GM18951 (cell line): ENCODE data around the gene IRX6.

Experiments
- POLR2A ChIP-seq: IDR thresholded peaks from 4 replicates; pipeline ENCODE4 v1.6.1; 2011; ENCODE audit warnings: mild to moderate bottlenecking; ENCODE audit not compliant: insufficient read length, insufficient read depth; ENCODE audit errors: extremely low read depth
- in situ Hi-C: fragments of 300-500 bp; cut with MboI; formaldehyde crosslinking; loops from one replicate; pipeline ENCODE4 v1.12.0; 2022; ENCODE audit warnings: low sequenced_read_pairs, mixed read lengths, inconsistent platforms; ENCODE audit not compliant: unreplicated experiment

Gene IRX6

GRCh38 chr16:55359946-55360345 is 35.9 kb downstream of the IRX6 start:
- in situ Hi-C loops, result no loop called here
- TF ChIP-seq POLR2A, result no peak

- in situ Hi-C loops, result no loop called here
- no peak for TF ChIP-seq POLR2A
These were observed 40.8 kb downstream of the IRX6 start for GRCh38 chr16:55364811-55365210.

DNA sequence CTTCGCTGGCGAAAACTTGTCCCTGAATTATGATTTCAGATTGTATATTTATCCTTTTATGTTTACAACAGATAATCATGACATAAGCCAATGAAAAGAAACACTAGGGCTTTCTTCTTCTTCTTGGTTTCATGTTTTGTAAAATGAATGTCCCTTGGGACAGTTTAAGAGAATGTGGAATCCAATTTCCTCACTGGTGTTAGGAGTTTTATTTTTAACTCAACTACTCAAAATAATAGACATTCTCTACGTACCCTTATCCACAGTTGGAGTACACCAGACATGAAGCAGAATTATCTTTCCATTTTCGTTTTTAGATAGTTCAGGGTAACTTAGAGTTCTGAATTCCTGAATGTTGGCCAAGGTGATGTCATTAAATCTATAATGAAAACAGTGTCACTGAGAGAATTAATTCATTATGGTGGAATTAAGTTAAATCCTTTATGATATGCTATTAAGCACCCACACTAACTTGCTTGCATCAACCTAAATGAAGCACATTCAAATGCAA is 43.4 kb downstream of the IRX6 start:
- no peak for TF ChIP-seq POLR2A
- in situ Hi-C loops, result no loop called here

DNA sequence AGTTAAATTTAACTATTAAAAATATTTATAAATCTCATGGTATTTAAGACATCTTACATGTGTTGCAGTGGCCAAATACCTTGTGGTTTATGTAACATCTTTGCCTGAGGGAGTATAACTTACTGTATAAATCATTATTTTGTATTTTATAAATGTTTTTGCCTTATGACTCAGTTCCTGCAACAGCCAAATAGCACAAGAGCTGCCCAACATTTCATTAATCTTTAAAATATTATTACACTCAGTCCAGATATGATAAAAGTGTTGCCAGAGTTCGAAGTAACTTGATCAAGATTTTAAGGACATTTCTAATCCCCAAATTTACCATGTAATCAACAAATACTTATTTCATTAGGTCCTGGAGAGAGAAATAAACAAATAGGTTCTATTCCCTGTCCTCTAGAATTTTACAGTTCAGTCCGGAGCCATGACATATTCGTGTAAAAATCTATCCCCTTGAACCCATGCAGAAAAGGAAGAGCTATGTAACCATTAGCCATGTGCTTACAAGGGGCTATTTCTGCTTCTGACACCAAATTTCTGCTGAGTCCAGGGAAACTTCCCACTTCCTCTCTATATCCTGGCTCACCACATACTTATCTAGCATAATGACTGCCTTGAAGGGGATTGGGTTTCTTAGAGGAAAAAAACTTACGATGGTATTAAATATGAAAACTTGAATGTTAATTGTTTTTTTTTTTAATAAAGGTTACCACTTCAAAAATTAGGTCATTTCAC is 44.0 kb downstream of the IRX6 start:
- TF ChIP-seq POLR2A, result no peak

DNA sequence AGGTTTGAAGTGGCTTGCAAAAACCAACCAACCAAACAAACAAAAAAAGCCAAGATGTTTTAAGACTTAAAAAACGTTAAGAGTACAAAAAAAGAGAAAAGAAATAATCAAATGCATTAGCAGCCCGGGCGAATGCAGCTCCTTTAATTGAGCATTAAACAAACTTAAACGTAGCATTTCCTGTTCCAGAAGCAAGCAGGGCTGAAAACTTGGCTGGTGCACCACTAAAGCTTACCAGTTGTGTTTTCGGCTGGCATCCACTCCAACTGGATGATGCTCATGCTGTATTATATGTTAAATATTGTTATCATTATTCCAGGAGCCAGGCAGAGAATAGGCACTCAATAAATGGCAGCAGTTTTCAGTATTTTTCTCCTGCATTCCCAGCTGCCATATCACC is 45.1 kb downstream of the IRX6 start:
- no peak for TF ChIP-seq POLR2A
- in situ Hi-C loops, result no loop called here

More for the DNA sequence above, 44.0 kb downstream of the IRX6 start:
- in situ Hi-C loops, result no loop called here

DNA sequence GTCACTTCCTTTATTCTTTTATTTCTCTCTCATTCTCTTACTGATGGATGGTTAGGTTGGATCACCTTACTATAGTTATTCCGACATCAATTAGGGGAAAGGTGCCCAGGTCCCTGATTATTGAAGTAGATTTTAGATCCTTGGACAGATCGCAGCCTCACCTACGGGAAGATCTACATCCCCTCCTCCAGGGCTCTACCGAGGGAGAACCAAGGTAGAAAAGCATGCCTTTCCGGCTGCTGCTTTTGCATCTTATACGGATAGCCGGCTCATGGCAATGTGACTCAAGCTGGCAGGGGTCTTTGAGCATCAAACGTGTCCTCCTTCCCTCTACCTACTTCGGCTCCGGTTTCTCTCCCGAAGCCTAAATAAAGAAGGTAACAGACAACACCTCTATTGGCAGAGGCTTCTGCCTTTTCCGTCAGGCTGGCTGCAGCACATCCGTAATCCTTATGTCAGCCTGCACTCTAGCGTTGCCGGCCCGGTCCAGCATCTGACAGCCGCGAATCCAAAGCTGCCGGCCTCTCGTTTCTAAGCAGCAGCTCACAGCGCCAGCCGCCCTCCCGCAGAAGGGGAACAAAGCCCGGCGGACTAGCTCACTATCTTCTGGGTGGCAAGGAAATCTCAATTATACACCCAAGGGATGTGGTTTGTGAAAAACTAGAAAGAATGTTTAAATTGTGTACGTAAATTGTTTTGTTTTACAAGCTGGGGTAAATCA is 46.9 kb downstream of the IRX6 start:
- TF ChIP-seq POLR2A, result no peak
- in situ Hi-C loops, result no loop called here

DNA sequence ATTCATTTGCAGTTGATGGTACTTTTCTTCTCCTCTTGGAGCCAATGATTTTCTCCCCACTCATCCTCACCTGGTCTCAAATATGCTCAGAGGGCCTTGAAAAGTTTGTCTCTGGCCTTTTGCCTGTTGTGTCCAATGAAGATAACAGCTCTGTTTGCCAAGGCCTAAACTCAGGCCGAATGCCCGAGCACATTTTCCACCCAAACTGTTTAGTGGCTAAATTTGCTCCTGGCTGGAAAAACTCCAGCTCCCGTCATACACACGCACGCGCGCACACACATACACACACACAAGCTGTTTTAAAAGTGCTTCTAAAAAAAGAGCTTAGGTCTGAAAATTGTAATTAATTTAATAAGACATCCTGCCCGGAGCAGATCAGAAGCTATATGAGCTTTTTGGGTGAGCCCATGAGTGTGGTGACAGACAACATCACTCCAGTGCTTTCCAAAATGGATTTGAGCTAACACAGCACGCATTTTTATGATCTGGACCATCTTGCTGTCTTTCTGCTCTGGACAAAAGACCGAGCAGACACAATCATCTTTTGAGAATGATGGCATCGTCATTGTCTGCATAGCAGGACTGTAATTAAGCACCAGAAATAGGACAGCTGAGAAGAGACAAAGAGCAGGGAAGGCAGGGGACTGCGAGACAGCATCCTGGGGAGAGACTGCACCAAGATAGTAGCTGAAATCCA is 48.9 kb downstream of the IRX6 start:
- in situ Hi-C loops, result no loop called here
- no peak for TF ChIP-seq POLR2A

DNA sequence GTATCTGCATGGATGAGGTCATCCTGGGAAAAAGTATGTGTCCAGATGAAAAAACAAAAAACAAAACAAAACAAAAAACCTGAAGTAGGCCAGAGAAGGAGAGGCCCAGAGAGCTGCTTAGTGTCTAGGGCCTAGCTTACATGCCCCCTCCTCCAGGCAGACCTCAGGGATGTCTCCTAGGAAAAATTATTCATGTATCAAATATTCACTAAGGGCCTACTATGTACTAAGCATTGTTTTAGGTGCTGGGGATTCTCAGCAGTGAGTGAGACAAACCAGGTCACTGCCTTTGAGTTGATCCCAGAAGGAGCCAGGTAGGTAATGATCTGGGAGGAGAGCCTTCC is 49.5 kb downstream of the IRX6 start:
- TF ChIP-seq POLR2A, result no peak
- in situ Hi-C loops, result no loop called here

DNA sequence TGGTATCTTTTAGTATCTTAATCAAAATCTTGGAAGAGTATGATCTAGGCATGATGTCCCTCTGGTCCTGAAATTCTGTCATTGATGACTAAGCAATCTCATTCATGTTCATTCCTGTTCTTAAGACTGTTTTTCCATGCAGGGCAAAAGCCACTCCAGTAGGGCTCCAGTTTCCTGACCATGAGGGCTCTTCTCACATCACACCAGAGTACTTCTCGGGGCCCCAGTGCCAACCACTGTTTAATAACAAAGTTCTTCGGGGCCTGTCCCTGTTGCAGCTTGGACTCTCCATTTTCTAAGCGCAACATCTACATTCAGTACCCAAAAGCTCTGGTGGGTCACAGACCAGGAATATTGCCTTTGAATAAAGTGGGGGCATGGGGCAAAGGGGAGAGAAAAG is 52.0 kb downstream of the IRX6 start:
- TF ChIP-seq POLR2A, result no peak
- in situ Hi-C loops, result no loop called here

DNA sequence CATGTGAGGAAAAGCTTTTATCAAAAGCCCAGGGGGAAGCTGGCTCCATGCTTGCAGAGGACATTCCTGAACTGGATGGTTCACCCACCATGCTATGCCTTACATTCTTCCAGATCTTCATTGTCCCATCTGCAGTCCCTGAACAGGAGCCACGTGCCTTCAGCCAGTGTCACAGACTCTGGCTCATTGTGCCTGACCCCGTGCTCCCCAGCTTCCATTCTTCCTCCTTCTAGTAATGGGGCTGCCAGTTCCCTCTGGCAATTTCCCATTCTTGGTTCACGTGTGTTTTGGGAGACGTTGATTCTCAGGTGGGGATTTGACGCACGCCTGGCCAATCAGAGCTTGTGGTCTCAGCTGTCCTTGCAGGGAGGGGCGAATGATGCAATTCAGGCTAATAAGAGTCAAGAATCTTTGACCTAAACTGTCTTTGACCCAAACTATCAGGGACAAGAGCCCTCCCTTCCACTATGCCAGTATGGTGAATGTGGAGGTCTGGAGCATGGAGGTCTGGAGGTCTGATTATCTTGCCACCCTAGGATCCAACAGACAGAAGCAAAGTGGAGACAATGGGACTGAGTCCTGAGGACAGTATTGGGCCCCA is 52.7 kb downstream of the IRX6 start:
- in situ Hi-C loops, result no loop called here
- no peak for TF ChIP-seq POLR2A

- in situ Hi-C loops, result no loop called here
- TF ChIP-seq POLR2A, result no peak
These were observed 53.8 kb downstream of the IRX6 start for GRCh38 chr16:55377840-55378239.

DNA sequence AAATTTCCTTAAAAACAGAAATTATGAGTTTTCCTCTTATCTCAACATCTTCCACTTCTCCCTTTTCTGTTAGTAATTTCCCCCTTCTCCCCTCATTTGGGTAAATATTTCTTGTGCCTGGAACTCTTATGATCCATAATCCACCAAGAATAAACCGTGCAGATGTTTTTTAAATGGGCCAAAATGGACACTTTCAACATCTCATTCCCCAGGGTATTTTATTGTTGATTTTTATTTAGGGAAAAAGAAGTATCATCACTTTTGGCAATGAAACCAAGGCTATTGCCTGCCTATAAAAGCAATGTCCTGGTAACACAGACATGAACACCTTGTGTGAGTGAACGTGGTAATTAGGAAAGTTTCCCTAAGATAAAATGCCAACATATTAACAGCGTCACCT is 54.6 kb downstream of the IRX6 start:
- in situ Hi-C loops, result no loop called here
- TF ChIP-seq POLR2A, result no peak

- TF ChIP-seq POLR2A, result no peak
- in situ Hi-C loops, result no loop called here
These were observed 55.4 kb downstream of the IRX6 start for GRCh38 chr16:55379371-55379770.
